GM10266 (cell line): ENCODE data around the gene MIOS.

Source experiments
- DNase-seq: peaks from one replicate; pipeline ENCODE4 v3.0.0; 2012; ENCODE audit errors: extremely low spot score
- CTCF ChIP-seq: IDR thresholded peaks from 2 replicates; pipeline ENCODE4 v1.5.1; 2012; ENCODE audit warnings: mild to moderate bottlenecking, low read depth; ENCODE audit not compliant: control insufficient read depth, insufficient read depth; ENCODE audit errors: missing control alignments

The MIOS gene

GRCh38 chr7:7609330-7609729 is 42.6 kb downstream of the MIOS start:
- DNase-seq: no peak
- no peak for TF ChIP-seq CTCF

GRCh38 chr7:7612519-7612918 is 45.8 kb downstream of the MIOS start:
- DNase-seq: no peak
- TF ChIP-seq CTCF: no peak

GRCh38 chr7:7613210-7613609 is 46.5 kb downstream of the MIOS start:
- no peak for DNase-seq
- TF ChIP-seq CTCF: no peak

- DNase-seq: no peak
- no peak for TF ChIP-seq CTCF
Observed at GRCh38 chr7:7614018-7614741, 47.5 kb downstream of the MIOS start.

GRCh38 chr7:7617550-7617949 is 50.9 kb downstream of the MIOS start:
- DNase-seq: no peak

GRCh38 chr7:7618410-7618809 is 51.7 kb downstream of the MIOS start:
- DNase-seq: no peak
- no peak for TF ChIP-seq CTCF

More at GRCh38 chr7:7617550-7617949, 50.9 kb downstream of the MIOS start:
- TF ChIP-seq CTCF: no peak

- TF ChIP-seq CTCF: no peak
- DNase-seq: no peak
Observed at GRCh38 chr7:7620236-7620635, 53.6 kb downstream of the MIOS start.
